Transverse colon (tissue), 4 donors: Measurements from ENCODE around the gene PGA3. TPM values are rescaled to one million over a fixed set of nuclear protein-coding genes. Genes with fewer than 3 reads are reported as not detected.
"Not testable (repeated sequence)": the region's sequence is repeated elsewhere in the genome, so short reads cannot be mapped to it uniquely, and the experiment has no call there.

Experiments used
- DNase-seq: peaks from one replicate; pipeline ENCODE4 v3.0.0-alpha.2; 2019
- H3K27ac ChIP-seq, 4 donors: fragments of 200-600 bp; sonication (generic); 2 replicates each; pipeline ENCODE4 v1.5.1; 2016 to 2018; ENCODE audit warnings: inconsistent platforms in 4 of 4
- H3K27me3 ChIP-seq: fragments of 200-600 bp; sonication (generic); 2 replicates; pipeline ENCODE4 v1.5.1; 2017; ENCODE audit warnings: inconsistent platforms
- H3K36me3 ChIP-seq, 4 donors: fragments of 200-600 bp; sonication (generic); 2 replicates each; pipeline ENCODE4 v1.5.1; 2017 to 2019; ENCODE audit warnings: inconsistent platforms in 4 of 4
- H3K4me1 ChIP-seq, 4 donors: fragments of 200-600 bp; sonication (generic); 2 replicates each; pipeline ENCODE4 v1.5.1; 2017 to 2020; ENCODE audit warnings: inconsistent platforms in 4 of 4
- H3K4me3 ChIP-seq, 4 donors: fragments of 200-600 bp; sonication (generic); 1 replicate in 1 of 4; 2 replicates in 3 of 4; pipeline versions ENCODE4 v1.5.1 to v1.6.1; 2017 to 2019; ENCODE audit warnings: inconsistent platforms in 4 of 4
- H3K9me3 ChIP-seq, 2 donors: fragments of 200-600 bp; sonication (generic); 2 replicates each; pipeline ENCODE4 v1.5.1; 2017 to 2019; ENCODE audit warnings: inconsistent platforms in 2 of 2
- EP300 ChIP-seq: sonication (generic); formaldehyde crosslinking; IDR thresholded peaks from one replicate; pipeline ENCODE4 v1.6.1; 2017; ENCODE audit warnings: antibody characterized with exemption, low read depth
- POLR2A ChIP-seq: fragments of 450-650 bp; IDR thresholded peaks from one replicate; pipeline ENCODE4 v1.6.1; 2016; ENCODE audit warnings: antibody characterized with exemption, mild to moderate bottlenecking, moderate library complexity
- POLR2AphosphoS5 ChIP-seq, 3 donors: sonication (generic); formaldehyde crosslinking; IDR thresholded peaks; one replicate each; pipeline ENCODE4 v1.6.1; 2016; ENCODE audit warnings: antibody characterized with exemption in 3 of 3
- WGBS, 2 donors: methylation state at CpG; one replicate each; pipeline ENCODE4 v1.1.5; 2018; ENCODE audit warnings: low coverage in 1 of 2; 5-methylcytosine and 5-hydroxymethylcytosine counted together
- in situ Hi-C, 4 donors: fragments of 200-750 bp; cut with MboI; loops; one replicate each; pipeline versions ENCODE4 v1.15.0 to v1.15.1; 2017; ENCODE audit warnings: low sequenced_read_pairs in 3 of 4, low pct_ligation_motif_present in 1 of 4, low pct_unique_long_range_greater_than_20kb in 1 of 4
- intact Hi-C: fragments of 100-400 bp; cut with DNase I; formaldehyde crosslinking; loops from one replicate; pipeline ENCODE4 v1.15.1; 2023; ENCODE audit warnings: low total_unique reads
- total RNA-seq, 4 donors: library from RNA; depleted of rRNA; stranded (reverse); fragments of >200 nt; gene quantifications; one replicate each; pipeline ENCODE4 v1.1.0, GENCODE V29; 2016
- TF ChIP-seq, protein P1 (sequence below), 5 experiments: fragments of 200-600 bp in 3 of 5; fragments of 450-650 bp in 2 of 5; sonication (generic) in 3 of 5; IDR thresholded peaks; 1 replicate in 2 of 5; 2 replicates in 3 of 5; pipeline ENCODE4 v1.5.1; 2016 to 2017; ENCODE audit warnings: antibody characterized with exemption in 5 of 5, inconsistent platforms in 3 of 5, mild to moderate bottlenecking in 2 of 5, moderate library complexity in 1 of 5

Gene PGA3
- total RNA-seq, 4 donors from 2014 or later = 1.5 to 20.1 TPM; not detected in 2

DNA sequence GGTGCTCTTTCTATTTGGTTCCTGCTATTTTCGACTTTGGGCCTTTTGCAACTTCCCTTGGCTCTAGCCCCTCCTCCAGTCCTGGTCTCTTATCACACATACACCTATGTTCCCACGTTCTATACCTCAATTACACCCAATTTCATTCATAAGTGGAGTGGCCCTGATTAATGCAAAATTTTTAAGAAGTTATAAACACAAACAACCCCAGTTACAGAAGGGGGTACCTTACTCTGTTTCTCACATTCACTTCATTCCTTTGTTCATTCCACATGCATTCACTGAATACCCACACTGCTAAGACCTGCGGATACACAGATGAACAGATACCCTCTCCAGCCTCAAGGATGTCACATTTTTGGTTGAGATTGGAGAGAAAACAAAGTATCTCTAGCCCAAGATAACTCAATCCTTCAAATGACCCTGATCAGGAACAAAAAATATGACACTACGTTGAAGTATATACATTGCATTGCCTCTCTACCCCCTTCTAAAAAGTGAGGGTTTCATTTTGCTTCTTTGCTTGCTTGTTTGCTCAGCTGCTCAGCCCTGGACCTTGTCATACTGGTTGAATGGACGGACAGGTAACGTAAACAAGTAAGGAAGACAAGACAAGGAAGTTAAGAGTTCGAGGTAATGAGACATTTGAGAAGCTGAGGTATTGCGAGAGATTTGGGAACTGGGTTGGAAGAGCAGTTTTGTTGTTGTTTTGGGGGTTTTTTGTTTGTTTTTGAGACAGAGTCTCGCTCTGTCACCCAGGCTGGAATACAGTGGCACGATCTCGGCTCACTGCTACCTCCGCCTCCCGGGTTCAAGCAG, 38.5 kb upstream of the PGA3 start:
- 45 to 62% methylated on average over 9 to 13 of the region's 13 CpGs for WGBS, 2 donors
- no peaks in the 10 kb centered on the region for H3K9me3 ChIP-seq
- peaks cover 0 to 27% (median 20%) of the 10 kb centered on the region in 4 donors for H3K4me1 ChIP-seq
- no peaks in the 10 kb centered on the region for H3K27me3 ChIP-seq
- peak overlapping the region in 2 of 4 donors; percentile 17 to 34 for H3K27ac ChIP-seq
- TF ChIP-seq POLR2AphosphoS5 (IDR thresholded peaks at IDR 0.05) = no peak
- TF ChIP-seq EP300 = no peak
- no peak for TF ChIP-seq POLR2A
- TF ChIP-seq, protein P1, sequence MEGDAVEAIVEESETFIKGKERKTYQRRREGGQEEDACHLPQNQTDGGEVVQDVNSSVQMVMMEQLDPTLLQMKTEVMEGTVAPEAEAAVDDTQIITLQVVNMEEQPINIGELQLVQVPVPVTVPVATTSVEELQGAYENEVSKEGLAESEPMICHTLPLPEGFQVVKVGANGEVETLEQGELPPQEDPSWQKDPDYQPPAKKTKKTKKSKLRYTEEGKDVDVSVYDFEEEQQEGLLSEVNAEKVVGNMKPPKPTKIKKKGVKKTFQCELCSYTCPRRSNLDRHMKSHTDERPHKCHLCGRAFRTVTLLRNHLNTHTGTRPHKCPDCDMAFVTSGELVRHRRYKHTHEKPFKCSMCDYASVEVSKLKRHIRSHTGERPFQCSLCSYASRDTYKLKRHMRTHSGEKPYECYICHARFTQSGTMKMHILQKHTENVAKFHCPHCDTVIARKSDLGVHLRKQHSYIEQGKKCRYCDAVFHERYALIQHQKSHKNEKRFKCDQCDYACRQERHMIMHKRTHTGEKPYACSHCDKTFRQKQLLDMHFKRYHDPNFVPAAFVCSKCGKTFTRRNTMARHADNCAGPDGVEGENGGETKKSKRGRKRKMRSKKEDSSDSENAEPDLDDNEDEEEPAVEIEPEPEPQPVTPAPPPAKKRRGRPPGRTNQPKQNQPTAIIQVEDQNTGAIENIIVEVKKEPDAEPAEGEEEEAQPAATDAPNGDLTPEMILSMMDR (IDR thresholded peaks at IDR 0.05) = no peak
- in situ Hi-C loops (no loop called here), intact Hi-C loops (no loop called here)
- no peaks in the 10 kb centered on the region for H3K36me3 ChIP-seq
- H3K4me3 ChIP-seq = no peak overlapping the region
- DNase-seq = no peak

DNA sequence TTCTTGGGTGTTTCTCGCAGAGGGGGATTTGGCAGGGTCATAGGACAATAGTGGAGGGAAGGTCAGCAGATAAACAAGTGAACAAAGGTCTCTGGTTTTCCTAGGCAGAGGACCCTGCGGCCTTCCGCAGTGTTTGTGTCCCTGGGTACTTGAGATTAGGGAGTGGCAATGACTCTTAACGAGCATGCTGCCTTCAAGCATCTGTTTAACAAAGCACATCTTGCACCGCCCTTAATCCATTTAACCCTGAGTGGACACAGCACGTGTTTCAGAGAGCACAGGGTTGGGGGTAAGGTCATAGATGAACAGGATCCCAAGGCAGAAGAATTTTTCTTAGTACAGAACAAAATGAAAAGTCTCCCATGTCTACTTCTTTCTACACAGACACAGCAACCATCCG, 37.5 kb upstream of the PGA3 start:
- H3K27me3 ChIP-seq, in situ Hi-C loops, H3K36me3 ChIP-seq, H3K9me3 ChIP-seq, DNase-seq, H3K4me3 ChIP-seq, intact Hi-C loops, H3K27ac ChIP-seq: not testable (repeated sequence)
- peaks cover 0 to 17% (median 10%) of the 10 kb centered on the region in 4 donors for H3K4me1 ChIP-seq
- WGBS, 2 donors = 72% methylated on average over 4 of the region's 7 CpGs; no CpG with 5 or more reads in 1 of the 2 donors

DNA sequence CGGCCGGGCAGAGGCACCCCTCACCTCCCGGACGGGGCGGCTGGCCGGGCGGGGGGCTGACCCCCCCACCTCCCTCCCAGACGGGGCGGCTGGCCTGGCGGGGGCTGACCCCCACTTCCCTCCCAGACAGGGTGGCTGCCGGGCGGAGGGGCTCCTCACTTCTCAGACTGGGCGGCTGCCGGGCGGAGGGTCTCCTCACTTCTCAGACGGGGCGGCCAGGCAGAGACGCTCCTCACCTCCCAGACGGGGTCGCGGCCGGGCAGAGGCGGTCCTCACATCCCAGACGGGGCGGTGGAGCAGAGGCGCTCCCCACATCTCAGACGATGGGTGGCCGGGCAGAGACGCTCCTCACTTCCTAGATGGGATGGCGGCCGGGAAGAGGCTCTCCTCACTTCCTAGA, 37.0 kb upstream of the PGA3 start:
- peaks cover 0 to 17% (median 10%) of the 10 kb centered on the region in 4 donors for H3K4me1 ChIP-seq
- DNase-seq, intact Hi-C loops, H3K9me3 ChIP-seq, H3K27ac ChIP-seq, in situ Hi-C loops, H3K4me3 ChIP-seq, H3K36me3 ChIP-seq, H3K27me3 ChIP-seq: not testable (repeated sequence)
- 84% methylated on average over 23 of the region's 31 CpGs; no CpG with 5 or more reads in 1 of the 2 donors for WGBS, 2 donors

DNA sequence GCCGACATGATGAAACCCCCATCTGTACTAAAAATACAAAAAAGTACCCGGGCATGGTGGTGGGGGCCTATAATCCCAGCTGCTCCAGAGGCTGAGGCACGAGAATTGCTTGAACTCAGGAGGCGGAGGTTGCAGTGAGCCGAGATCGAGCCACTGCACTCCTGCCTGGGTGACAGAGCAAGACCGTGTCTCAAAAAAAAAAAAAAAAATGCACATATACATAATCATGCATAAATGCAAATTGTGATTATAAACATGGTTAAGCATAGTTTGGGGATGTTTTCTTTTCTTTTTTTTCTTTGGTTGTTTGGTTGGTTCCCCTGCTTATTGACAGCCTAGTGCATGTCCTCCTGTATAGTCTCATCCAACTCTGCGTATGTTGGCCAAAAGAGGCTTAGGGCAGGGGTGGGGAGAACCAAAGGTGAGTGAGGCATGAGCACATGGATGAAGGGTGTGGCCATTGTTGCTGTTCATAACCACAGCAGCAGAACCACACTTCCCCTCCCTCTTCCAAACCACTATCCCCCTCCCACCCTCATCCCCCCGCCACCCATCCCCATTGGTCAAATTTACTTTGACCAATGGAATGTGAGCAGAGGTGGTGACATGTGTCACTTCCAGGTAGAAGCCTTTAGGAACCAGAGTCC, 35.1 kb upstream of the PGA3 start:
- Histone ChIP-seq H3K36me3 (no peaks in the 10 kb centered on the region), H3K4me1 (peaks cover 0 to 7% (median 3%) of the 10 kb centered on the region in 4 donors), H3K27ac (no peak overlapping the region), H3K4me3 (no peak overlapping the region), H3K27me3 (no peaks in the 10 kb centered on the region), H3K9me3 (no peaks in the 10 kb centered on the region)
- intact Hi-C loops = no loop called here
- in situ Hi-C loops = no loop called here
- DNase-seq = no peak
- no peak for TF ChIP-seq POLR2AphosphoS5 (IDR thresholded peaks at IDR 0.05)
- 89 to 92% methylated on average over 7 to 9 of the region's 9 CpGs for WGBS, 2 donors

DNA sequence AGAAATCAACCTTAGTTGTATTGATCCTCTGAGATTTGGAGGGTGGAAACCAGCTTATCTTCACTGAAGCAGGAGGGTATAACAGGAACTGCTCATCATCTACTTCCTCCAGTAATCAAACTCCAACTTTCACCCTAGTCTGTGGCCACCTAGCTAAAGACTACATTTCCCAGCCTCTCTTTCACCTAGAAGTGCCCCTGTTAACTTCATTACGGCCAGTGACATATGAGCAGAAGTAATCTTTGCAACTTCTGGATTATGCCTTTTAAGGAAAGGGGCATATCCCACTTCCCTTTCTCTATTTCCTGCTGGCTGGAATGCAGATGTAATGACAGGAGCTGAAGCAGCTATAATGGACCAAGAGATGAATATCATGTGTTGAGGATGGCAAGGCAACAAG, 34.5 kb upstream of the PGA3 start:
- TF ChIP-seq POLR2AphosphoS5 (IDR thresholded peaks at IDR 0.05) = no peak
- TF ChIP-seq EP300 = no peak
- TF ChIP-seq, protein P1 (IDR thresholded peaks at IDR 0.05) = no peak
- TF ChIP-seq POLR2A = no peak
- H3K27me3 ChIP-seq = no peaks in the 10 kb centered on the region
- intact Hi-C loops (no loop called here), in situ Hi-C loops (no loop called here)
- WGBS, 2 donors = 71 to 94% methylated on average over 1 of the region's 1 CpG
- peaks cover 0 to 7% (median 3%) of the 10 kb centered on the region in 4 donors for H3K4me1 ChIP-seq
- no peaks in the 10 kb centered on the region for H3K9me3 ChIP-seq
- H3K27ac ChIP-seq = no peak overlapping the region
- H3K4me3 ChIP-seq = no peak overlapping the region
- H3K36me3 ChIP-seq = no peaks in the 10 kb centered on the region
- DNase-seq = no peak
